Smooth muscle cell (in vitro differentiated cells): Measurements from ENCODE around the gene RHOT2. TPM values are rescaled to one million over a fixed set of nuclear protein-coding genes. Genes with fewer than 3 reads are reported as not detected.
A peak's percentile ranks its signal among the peaks of the same experiment; 100 is the strongest.

Experiments used
- DNase-seq: peaks from one replicate; lab custom pipeline; 2025; ENCODE audit not compliant: unreplicated experiment; lab: John Stamatoyannopoulos, UW
- H2AFZ ChIP-seq: fragments of 200-600 bp; sonication (generic); 2 replicates; pipeline ENCODE4 v1.6.0; 2016; ENCODE audit warnings: antibody characterized with exemption, low read depth, mild to moderate bottlenecking
- H3F3A ChIP-seq: fragments of 200-600 bp; sonication (generic); 2 replicates; pipeline ENCODE4 v1.6.0; 2017; ENCODE audit warnings: antibody characterized with exemption, low read depth
- H3K27ac ChIP-seq: fragments of 200-600 bp; sonication (generic); 2 replicates; pipeline ENCODE4 v1.5.1; 2016; ENCODE audit warnings: low read depth, mild to moderate bottlenecking
- H3K27me3 ChIP-seq: fragments of 200-600 bp; sonication (generic); 2 replicates; pipeline ENCODE4 v1.6.1; 2016; ENCODE audit warnings: low read depth, mild to moderate bottlenecking
- H3K36me3 ChIP-seq: fragments of 200-600 bp; sonication (generic); 2 replicates; pipeline ENCODE4 v1.5.1; 2016; ENCODE audit warnings: low read depth
- H3K4me1 ChIP-seq: fragments of 200-600 bp; sonication (generic); 2 replicates; pipeline ENCODE4 v1.5.1; 2016; ENCODE audit warnings: low read depth
- H3K4me2 ChIP-seq: fragments of 200-600 bp; sonication (generic); 2 replicates; pipeline ENCODE4 v1.6.0; 2016; ENCODE audit warnings: mild to moderate bottlenecking
- H3K4me3 ChIP-seq: fragments of 200-600 bp; sonication (generic); 2 replicates; pipeline ENCODE4 v1.5.1; 2016; ENCODE audit warnings: mild to moderate bottlenecking
- H3K79me2 ChIP-seq: fragments of 200-600 bp; sonication (generic); 2 replicates; pipeline ENCODE4 v1.6.0; 2016; ENCODE audit warnings: low read depth, mild to moderate bottlenecking
- H3K9ac ChIP-seq: fragments of 200-600 bp; sonication (generic); 2 replicates; pipeline ENCODE4 v1.6.0; 2016; ENCODE audit warnings: low read depth
- H3K9me3 ChIP-seq: fragments of 200-600 bp; sonication (generic); replicated peaks from 2 replicates; pipeline ENCODE4 v1.5.1; 2016; ENCODE audit warnings: low read depth
- H4K20me1 ChIP-seq: fragments of 200-600 bp; sonication (generic); 2 replicates; pipeline ENCODE4 v1.6.0; 2016; ENCODE audit warnings: low read depth
- WGBS: methylation state at CpG from one replicate; pipeline ENCODE4 v1.1.7; 2016; ENCODE audit warnings: low lambda C conversion rate; 5-methylcytosine and 5-hydroxymethylcytosine counted together
- polyA plus RNA-seq: library from polyadenylated mRNA; unstranded; fragments of >200 nt; fragmentation: Nextera tagmentation; extraction: Ambion mirVana; gene quantifications from 2 replicates; pipeline ENCODE4 v1.2.1, GENCODE V29; 2016
- total RNA-seq: library from RNA; depleted of rRNA; stranded (reverse); fragments of >200 nt; gene quantifications from 2 replicates; pipeline ENCODE4 v1.2.3, GENCODE V29; 2014
- TF ChIP-seq, protein P1 (sequence below): fragments of 200-600 bp; sonication (generic); IDR thresholded peaks from 2 replicates; pipeline ENCODE4 v1.5.1; 2017; ENCODE audit warnings: borderline replicate concordance, mild to moderate bottlenecking, antibody characterized with exemption; ENCODE audit not compliant: insufficient read depth, poor library complexity, severe bottlenecking

The RHOT2 gene
- total and polyA plus RNA-seq, 2 experiments from 2014 or later: 41.4 to 148 TPM

DNA sequence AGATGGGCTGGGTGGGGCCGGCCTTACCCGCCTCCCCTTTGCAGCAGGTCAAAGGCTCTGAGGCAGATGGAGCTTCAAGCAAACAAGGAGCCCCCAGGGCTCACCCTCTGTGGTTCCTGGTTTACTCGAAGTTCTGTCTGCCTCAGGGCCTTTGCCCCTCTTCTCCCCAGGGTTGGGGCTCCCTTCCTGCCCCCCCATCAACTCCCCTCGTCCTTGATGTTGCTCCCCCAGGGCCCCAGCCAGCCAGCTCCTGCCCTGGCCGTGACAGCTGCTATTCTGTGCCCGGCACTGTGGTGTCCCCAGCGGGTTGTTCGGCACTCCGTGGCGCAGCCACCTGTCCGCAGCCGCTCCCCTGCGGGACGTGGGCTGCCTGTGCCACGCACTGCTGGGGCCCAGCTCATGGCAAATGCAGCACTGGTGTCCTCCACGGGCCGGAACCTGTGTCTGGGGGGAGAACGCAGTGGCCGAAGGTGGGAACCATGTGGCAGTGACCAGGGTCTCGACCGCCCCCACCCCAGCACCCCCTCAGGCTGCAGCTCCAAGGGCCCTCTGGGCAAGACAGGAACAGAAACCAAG lies 42.7 kb downstream of the RHOT2 start:
- Histone ChIP-seq H3K27ac (no peak overlapping the region), H4K20me1 (no peaks in the 10 kb centered on the region), H3K4me1 (peaks cover 8% of the 10 kb centered on the region), H3K9me3 (no peaks in the 10 kb centered on the region), H3K79me2 (no peaks in the 10 kb centered on the region), H3K4me3 (no peak overlapping the region), H3K4me2 (no peak overlapping the region), H3K9ac (no peak overlapping the region), H3F3A (no peaks in the 10 kb centered on the region), H3K36me3 (no peaks in the 10 kb centered on the region), H3K27me3 (peaks cover 35% of the 10 kb centered on the region), H2AFZ (no peak overlapping the region)
- TF ChIP-seq, protein P1, sequence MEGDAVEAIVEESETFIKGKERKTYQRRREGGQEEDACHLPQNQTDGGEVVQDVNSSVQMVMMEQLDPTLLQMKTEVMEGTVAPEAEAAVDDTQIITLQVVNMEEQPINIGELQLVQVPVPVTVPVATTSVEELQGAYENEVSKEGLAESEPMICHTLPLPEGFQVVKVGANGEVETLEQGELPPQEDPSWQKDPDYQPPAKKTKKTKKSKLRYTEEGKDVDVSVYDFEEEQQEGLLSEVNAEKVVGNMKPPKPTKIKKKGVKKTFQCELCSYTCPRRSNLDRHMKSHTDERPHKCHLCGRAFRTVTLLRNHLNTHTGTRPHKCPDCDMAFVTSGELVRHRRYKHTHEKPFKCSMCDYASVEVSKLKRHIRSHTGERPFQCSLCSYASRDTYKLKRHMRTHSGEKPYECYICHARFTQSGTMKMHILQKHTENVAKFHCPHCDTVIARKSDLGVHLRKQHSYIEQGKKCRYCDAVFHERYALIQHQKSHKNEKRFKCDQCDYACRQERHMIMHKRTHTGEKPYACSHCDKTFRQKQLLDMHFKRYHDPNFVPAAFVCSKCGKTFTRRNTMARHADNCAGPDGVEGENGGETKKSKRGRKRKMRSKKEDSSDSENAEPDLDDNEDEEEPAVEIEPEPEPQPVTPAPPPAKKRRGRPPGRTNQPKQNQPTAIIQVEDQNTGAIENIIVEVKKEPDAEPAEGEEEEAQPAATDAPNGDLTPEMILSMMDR: no peak
- no peak for DNase-seq
- 88% methylated on average over 13 of the region's 21 CpGs for WGBS

DNA sequence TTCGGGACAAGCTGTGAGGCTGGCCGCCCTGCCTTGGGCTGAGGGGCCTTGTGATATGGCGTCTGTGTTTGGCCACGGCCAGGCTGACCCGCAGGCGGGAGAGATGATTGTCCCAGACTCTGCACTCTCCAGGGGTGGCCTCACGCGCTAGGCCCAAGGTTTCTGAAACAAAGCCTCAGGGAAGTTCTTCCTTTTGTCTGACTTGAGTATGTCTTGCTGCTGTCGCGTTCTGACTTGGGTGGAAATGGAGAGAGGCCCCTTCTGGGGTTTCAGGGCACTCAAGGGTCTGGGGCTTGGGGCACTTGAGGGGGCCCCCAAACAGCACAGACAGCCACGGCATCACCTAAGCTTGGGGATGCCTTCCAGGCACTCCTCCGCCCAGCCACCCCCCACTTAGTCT lies 43.2 kb downstream of the RHOT2 start:
- DNase-seq: no peak
- Histone ChIP-seq H3K4me3 (no peak overlapping the region), H4K20me1 (peaks cover 4% of the 10 kb centered on the region), H3K79me2 (no peaks in the 10 kb centered on the region), H3K36me3 (no peaks in the 10 kb centered on the region), H3K9ac (no peak overlapping the region), H3K27ac (no peak overlapping the region), H3K4me1 (peaks cover 8% of the 10 kb centered on the region), H3K4me2 (no peak overlapping the region), H2AFZ (no peak overlapping the region), H3F3A (no peaks in the 10 kb centered on the region), H3K27me3 (peaks cover 33% of the 10 kb centered on the region), H3K9me3 (no peaks in the 10 kb centered on the region)
- TF ChIP-seq, protein P1: no peak
- WGBS: 84% methylated on average over 12 of the region's 12 CpGs

DNA sequence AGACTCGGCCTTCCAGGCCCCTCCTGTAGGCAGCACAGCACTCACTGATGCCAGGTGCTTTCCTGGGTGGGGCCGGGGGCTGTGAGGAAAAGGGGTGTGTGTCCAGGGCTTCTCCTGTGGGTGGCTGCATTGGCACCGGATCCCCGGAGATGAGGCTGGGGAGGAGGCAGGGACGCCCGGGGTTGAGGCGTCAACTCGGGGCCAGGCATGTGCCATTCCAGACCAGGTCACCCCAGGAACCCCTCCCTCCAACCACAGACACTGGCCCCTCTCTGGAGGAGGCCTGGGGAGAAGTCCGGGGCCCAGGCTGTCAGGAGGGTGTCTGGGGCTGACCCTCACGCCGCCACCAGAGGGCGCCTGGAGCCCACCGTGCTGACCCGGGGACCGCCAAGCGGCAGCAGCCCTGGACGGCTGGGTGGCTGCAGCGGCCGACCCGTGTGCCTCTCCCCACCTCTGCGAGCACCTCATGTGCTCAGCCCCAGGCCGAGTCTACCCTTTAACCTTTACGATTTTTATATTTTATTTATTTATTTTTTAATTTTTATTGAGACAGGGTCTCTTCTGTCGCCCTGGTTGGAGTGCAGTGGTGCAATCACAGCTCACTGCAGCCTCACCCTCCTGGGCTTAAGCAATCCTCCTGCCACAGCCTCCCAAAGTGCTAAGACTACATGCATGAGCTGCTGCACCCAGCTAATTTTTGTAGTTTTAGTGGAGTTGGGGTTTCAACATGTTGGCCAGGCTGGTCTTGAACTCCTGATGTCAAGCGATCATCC lies 43.8 kb downstream of the RHOT2 start:
- Histone ChIP-seq H3K4me3 (no peak overlapping the region), H3K36me3 (no peaks in the 10 kb centered on the region), H3K9me3 (no peaks in the 10 kb centered on the region), H3K4me1 (peaks cover 13% of the 10 kb centered on the region), H2AFZ (no peak overlapping the region), H3K9ac (no peak overlapping the region), H3K27ac (no peak overlapping the region), H4K20me1 (peaks cover 8% of the 10 kb centered on the region), H3K4me2 (no peak overlapping the region), H3K27me3 (peaks cover 26% of the 10 kb centered on the region), H3F3A (no peaks in the 10 kb centered on the region), H3K79me2 (no peaks in the 10 kb centered on the region)
- TF ChIP-seq, protein P1: peak; percentile 95
- 21% methylated on average over 25 of the region's 25 CpGs for WGBS
- peak; percentile 32 for DNase-seq
